T-helper 17 cell (primary cell): ENCODE results near the gene CLSTN1. TPM values are rescaled to one million over a fixed set of nuclear protein-coding genes. Genes with fewer than 3 reads are reported as not detected.

Experiments
- ATAC-seq: fragments of 150-1000 bp; cut with Tn5 transposase; 2 replicates; pipeline ENCODE4 v1.10.0; 2021; ENCODE audit warnings: mild to moderate bottlenecking, moderate library complexity
- DNase-seq, 3 donors: peaks; one replicate each; pipeline versions ENCODE4 v3.0.0 to v3.0.0-alpha.2; 2020 to 2021
- H3K9me3 ChIP-seq: one replicate; pipeline ENCODE4 v1.7.0; 2013; ENCODE audit warnings: low read length, mild to moderate bottlenecking; ENCODE audit not compliant: control insufficient read depth, poor library complexity, severe bottlenecking
- H3K27ac Mint-ChIP-seq: one replicate; pipeline ENCODE4 v1.8.0; 2022; ENCODE audit warnings: mild to moderate bottlenecking, moderate library complexity, mixed read lengths
- H3K27me3 Mint-ChIP-seq: one replicate; pipeline ENCODE4 v1.8.0; 2022; ENCODE audit warnings: mixed read lengths
- H3K36me3 Mint-ChIP-seq: one replicate; pipeline ENCODE4 v1.8.0; 2022; ENCODE audit warnings: low read depth, mixed read lengths
- H3K4me1 Mint-ChIP-seq: one replicate; pipeline ENCODE4 v1.8.0; 2022; ENCODE audit warnings: mild to moderate bottlenecking, mixed read lengths
- H3K4me3 Mint-ChIP-seq: one replicate; pipeline ENCODE4 v1.8.0; 2022; ENCODE audit warnings: mild to moderate bottlenecking, moderate library complexity, mixed read lengths
- total RNA-seq, 4 donors: library from RNA in 2 of 4; stranded (reverse) in 2 of 4; gene quantifications; one replicate each; pipeline ENCODE4 v1.2.3 and lab custom pipeline; 2022 to 2026

The CLSTN1 gene
- total RNA-seq, 2 donors from 2014 or later, result 86.3 to 91.5 TPM

- DNase-seq (no peak), ATAC-seq (no peak)
- Mint-ChIP-seq H3K27ac (no peak overlapping the region), H3K36me3 (no peaks in the 10 kb centered on the region), H3K4me3 (no peak overlapping the region), H3K27me3 (no peaks in the 10 kb centered on the region), H3K4me1 (peaks cover 3% of the 10 kb centered on the region)
- H3K9me3 ChIP-seq, result no peaks in the 10 kb centered on the region
These were observed 22.9 kb upstream of the CLSTN1 start for GRCh38 chr1:9846611-9847171.

DNA sequence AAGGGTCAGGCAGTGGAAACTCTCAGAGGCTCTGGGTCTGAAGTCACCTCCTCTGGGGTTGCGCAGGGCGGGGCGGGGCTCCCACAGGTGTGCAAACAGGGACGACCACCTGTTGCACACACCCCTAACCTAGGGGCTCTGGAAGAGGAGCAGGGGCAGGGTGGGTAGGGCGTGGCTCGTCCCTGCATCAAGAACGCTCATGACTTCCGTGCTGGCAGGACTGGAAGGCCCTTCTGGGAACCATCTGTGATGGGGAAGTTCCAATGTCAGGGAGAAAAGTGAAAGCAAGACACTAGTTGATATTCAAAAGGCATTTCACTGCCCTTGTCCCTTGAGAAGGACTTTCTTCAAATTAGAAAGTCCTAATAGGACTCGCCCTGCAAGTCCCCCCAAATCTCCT, 22.1 kb upstream of the CLSTN1 start:
- H3K36me3 Mint-ChIP-seq, result peaks cover 2% of the 10 kb centered on the region
- ATAC-seq, result no peak
- no peak overlapping the region for H3K4me3 Mint-ChIP-seq
- H3K27me3 Mint-ChIP-seq, result no peaks in the 10 kb centered on the region
- no peak for DNase-seq
- H3K9me3 ChIP-seq, result no peaks in the 10 kb centered on the region
- H3K4me1 Mint-ChIP-seq, result peaks cover 3% of the 10 kb centered on the region
- H3K27ac Mint-ChIP-seq, result no peak overlapping the region

DNA sequence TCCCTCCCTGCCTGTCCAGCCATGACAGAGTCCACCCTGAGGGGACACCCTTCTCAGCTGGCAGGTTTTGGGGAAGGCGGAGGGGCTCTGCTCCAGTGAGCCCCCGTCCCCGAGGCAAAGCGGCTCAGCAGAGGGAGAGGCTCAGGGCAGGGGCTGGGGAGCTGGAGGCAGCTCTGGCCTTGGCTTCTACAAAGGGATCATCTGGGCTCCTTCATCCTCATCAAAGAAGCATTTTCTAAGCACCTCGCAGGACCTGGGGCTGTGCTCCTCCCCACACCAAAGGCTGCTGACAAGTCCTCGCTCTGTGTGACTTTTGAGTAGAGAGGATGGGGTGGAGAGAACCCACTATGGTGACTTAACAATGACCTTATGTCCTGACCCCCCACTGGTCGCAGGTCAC, 21.0 kb upstream of the CLSTN1 start:
- Mint-ChIP-seq H3K4me1 (peaks cover 3% of the 10 kb centered on the region), H3K36me3 (peaks cover 5% of the 10 kb centered on the region), H3K27ac (no peak overlapping the region), H3K27me3 (no peaks in the 10 kb centered on the region), H3K4me3 (no peak overlapping the region)
- ATAC-seq (no peak), DNase-seq (no peak)
- no peaks in the 10 kb centered on the region for H3K9me3 ChIP-seq

- Mint-ChIP-seq H3K27me3 (no peaks in the 10 kb centered on the region), H3K36me3 (peaks cover 5% of the 10 kb centered on the region), H3K27ac (no peak overlapping the region), H3K4me1 (peaks cover 3% of the 10 kb centered on the region), H3K4me3 (no peak overlapping the region)
- no peaks in the 10 kb centered on the region for H3K9me3 ChIP-seq
- no peak for ATAC-seq
- no peak for DNase-seq
These were observed 20.3 kb upstream of the CLSTN1 start for GRCh38 chr1:9844106-9844505.

DNA sequence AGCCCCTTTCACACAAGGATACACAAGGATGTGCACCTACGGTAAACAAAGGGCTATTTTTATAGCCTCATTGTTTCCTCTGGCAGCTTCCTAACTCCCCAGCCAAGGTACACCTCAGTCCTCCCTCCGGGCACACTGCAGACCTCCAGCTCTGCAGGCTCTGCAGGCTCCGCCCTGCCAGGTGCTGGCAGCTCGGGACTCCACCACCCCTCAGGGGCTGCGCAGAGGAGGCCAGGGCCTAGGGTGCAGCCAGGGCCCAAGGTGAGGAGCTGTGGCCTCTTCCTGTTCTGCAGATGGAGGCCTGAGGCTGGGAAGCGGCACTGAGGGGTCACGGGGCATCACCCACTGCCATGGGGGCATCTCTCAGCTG, 19.8 kb upstream of the CLSTN1 start:
- Mint-ChIP-seq H3K27ac (no peak overlapping the region), H3K4me3 (no peak overlapping the region), H3K4me1 (peaks cover 3% of the 10 kb centered on the region), H3K27me3 (no peaks in the 10 kb centered on the region), H3K36me3 (peaks cover 5% of the 10 kb centered on the region)
- no peaks in the 10 kb centered on the region for H3K9me3 ChIP-seq
- no peak for ATAC-seq
- DNase-seq, result no peak

GRCh38 chr1:9842781-9843575, 19.2 kb upstream of the CLSTN1 start:
- Mint-ChIP-seq H3K27me3 (no peaks in the 10 kb centered on the region), H3K4me1 (peaks cover 3% of the 10 kb centered on the region), H3K4me3 (no peak overlapping the region), H3K27ac (no peak overlapping the region), H3K36me3 (peaks cover 5% of the 10 kb centered on the region)
- no peaks in the 10 kb centered on the region for H3K9me3 ChIP-seq
- DNase-seq (no peak), ATAC-seq (no peak)

GRCh38 chr1:9842073-9842711, 18.4 kb upstream of the CLSTN1 start:
- no peaks in the 10 kb centered on the region for H3K9me3 ChIP-seq
- ATAC-seq, result no peak
- Mint-ChIP-seq H3K4me1 (peaks cover 7% of the 10 kb centered on the region), H3K27ac (no peak overlapping the region), H3K4me3 (no peak overlapping the region), H3K27me3 (no peaks in the 10 kb centered on the region), H3K36me3 (peaks cover 5% of the 10 kb centered on the region)
- DNase-seq, result no peak

- Mint-ChIP-seq H3K27me3 (no peaks in the 10 kb centered on the region), H3K4me3 (no peak overlapping the region), H3K36me3 (peaks cover 5% of the 10 kb centered on the region), H3K27ac (no peak overlapping the region), H3K4me1 (peaks cover 7% of the 10 kb centered on the region)
- DNase-seq (no peak), ATAC-seq (no peak)
- H3K9me3 ChIP-seq, result no peaks in the 10 kb centered on the region
These were observed 17.7 kb upstream of the CLSTN1 start for GRCh38 chr1:9841460-9841859.

DNA sequence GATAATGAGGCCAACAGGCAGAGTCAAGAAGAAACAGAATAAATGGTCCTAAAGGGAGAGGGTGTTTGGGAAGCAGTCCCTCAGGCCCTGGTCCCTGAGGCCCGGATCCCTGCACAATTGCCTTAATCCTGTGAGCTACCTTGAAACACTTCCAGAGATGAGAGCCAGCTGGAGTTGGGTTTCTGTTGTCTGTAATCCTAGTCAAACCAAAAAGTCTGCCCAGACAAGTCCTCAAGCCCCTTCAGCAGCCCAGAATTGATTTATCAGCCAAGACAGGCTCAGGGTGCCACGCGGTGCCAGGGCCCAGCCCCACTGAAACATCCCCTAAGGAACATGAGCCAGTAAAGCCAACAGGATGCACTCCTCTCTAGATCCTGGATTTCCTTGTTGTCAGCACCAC, 16.4 kb upstream of the CLSTN1 start:
- Mint-ChIP-seq H3K27ac (no peak overlapping the region), H3K4me3 (no peak overlapping the region), H3K4me1 (peaks cover 3% of the 10 kb centered on the region), H3K36me3 (peaks cover 5% of the 10 kb centered on the region), H3K27me3 (no peaks in the 10 kb centered on the region)
- ATAC-seq (no peak), DNase-seq (no peak)
- no peaks in the 10 kb centered on the region for H3K9me3 ChIP-seq

- ATAC-seq (no peak), DNase-seq (no peak)
- Mint-ChIP-seq H3K27me3 (no peaks in the 10 kb centered on the region), H3K36me3 (peaks cover 5% of the 10 kb centered on the region), H3K27ac (no peak overlapping the region), H3K4me1 (peaks cover 3% of the 10 kb centered on the region), H3K4me3 (no peak overlapping the region)
- H3K9me3 ChIP-seq, result no peaks in the 10 kb centered on the region
These were observed 15.2 kb upstream of the CLSTN1 start for GRCh38 chr1:9838946-9839345.

GRCh38 chr1:9836632-9836960, 12.8 kb upstream of the CLSTN1 start:
- H3K27ac Mint-ChIP-seq, result no peak overlapping the region
- no peak overlapping the region for H3K4me3 Mint-ChIP-seq
- DNase-seq, result no peak
- no peak for ATAC-seq
- H3K27me3 Mint-ChIP-seq, result no peaks in the 10 kb centered on the region
- H3K36me3 Mint-ChIP-seq, result peaks cover 5% of the 10 kb centered on the region
- peaks cover 3% of the 10 kb centered on the region for H3K4me1 Mint-ChIP-seq
- no peaks in the 10 kb centered on the region for H3K9me3 ChIP-seq

DNA sequence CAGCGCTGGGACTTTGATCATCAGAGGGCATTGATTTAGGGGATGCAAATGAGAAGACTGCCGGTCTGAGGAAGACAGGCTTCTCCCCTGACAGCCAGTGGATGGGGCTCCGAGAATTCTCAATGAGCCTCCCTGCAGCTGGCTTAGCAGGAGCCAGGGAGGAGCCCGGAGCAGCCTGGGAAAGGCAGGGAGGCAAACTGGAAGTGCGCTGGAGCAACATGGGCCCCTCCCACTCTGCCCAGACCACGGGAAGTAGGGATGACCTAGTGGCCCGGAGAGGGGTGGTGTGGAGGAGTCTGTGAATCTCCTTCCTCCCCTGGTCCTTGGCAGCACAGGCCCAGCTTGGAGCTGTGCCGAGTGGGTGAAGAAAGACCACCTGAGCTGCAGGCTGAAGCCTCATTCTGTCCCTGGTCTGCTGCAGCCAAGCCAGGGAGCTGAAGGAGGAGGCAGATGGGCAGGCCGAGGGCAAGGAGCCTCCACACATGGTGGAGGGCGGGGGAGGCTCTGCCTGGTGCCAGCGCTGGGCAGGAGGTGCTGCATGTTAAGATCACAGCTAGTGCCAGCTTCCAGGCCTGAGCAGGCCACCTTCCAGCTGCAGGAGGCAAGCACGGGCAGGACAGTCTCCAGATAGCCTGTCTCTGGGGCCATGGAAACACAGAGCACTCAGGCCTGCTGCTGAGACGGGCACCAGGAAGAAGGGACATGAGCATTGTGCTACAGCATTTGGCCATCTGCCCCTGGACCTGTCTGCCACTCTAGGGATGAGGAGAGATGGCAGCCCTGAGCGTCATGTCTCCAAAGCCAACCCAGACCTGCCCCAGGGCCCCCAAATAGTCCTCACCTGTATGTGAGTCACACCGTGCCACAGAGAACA, 12.2 kb upstream of the CLSTN1 start:
- peaks cover 3% of the 10 kb centered on the region for H3K4me1 Mint-ChIP-seq
- no peak overlapping the region for H3K27ac Mint-ChIP-seq
- no peaks in the 10 kb centered on the region for H3K27me3 Mint-ChIP-seq
- no peak overlapping the region for H3K4me3 Mint-ChIP-seq
- peaks cover 4% of the 10 kb centered on the region for H3K36me3 Mint-ChIP-seq
- no peaks in the 10 kb centered on the region for H3K9me3 ChIP-seq
- no peak for DNase-seq
- ATAC-seq, result no peak

DNA sequence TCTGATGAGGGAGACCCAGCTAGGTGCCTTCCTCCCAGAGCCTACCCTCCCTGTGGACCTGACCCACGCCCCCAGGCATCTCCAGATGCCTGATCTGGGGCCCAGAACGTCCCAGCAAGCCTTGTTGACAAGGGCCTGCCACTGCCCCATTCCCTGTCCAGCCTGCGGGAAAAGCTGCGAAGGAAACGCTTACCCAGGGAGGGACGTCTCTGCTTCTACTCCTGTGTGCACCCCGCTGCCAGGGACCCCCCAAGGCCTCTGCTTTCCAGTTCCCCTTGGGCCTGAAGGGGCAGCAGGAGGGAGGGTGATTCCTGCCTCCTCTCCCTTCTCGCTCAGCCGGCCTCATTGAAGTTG, 11.6 kb upstream of the CLSTN1 start:
- no peak overlapping the region for H3K4me3 Mint-ChIP-seq
- no peaks in the 10 kb centered on the region for H3K9me3 ChIP-seq
- H3K27ac Mint-ChIP-seq, result no peak overlapping the region
- no peaks in the 10 kb centered on the region for H3K36me3 Mint-ChIP-seq
- no peak for DNase-seq
- no peaks in the 10 kb centered on the region for H3K27me3 Mint-ChIP-seq
- peaks cover 3% of the 10 kb centered on the region for H3K4me1 Mint-ChIP-seq
- ATAC-seq, result no peak
